ENCODE measurements around the gene SFTA2.

DNA sequence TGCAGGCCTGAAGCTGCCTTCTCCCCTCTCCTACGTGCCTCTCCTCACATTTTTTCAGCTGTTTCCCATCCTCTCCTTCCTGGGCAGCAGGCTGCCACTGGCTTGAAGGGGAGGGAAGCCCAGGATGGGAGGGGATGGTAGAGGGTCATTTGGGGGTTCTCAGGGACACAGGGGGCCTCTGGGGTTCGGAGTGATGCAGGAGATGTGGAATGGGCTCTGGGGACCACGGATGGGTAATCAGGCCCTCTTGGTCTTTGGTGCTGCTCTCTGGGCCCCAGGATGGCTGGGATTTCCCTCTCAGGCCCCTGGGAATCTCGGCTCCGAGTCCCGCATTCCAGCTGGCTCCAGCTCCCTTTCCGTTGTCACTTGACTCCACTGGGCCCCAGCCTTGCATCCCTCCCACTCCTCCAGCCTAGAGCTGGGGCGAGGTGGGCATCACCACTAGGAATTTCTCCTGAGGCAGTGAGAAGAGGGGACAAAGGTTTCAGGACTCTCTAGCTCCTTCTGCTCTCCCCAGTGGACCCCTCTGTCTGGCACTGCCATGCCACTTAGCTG lies 49.7 kb downstream of the SFTA2 start:
- TF ChIP-seq POLR2A (IDR thresholded peaks at IDR 0.05) (no peak), POLR2AphosphoS5 (IDR thresholded peaks at IDR 0.05) (no peak)

All from spleen (tissue), 3 donors.